Activated CD8-positive, alpha-beta memory T cell treated with anti-CD3 and anti-CD28 coated beads for 36 hours (primary cell): ENCODE measurements around the gene TUBA8. TPM values are rescaled to one million over a fixed set of nuclear protein-coding genes. Genes with fewer than 3 reads are reported as not detected.

Source experiments
- CTCF ChIA-PET: fragments of 350-600 bp; sonication (Branson Sonifier 250); formaldehyde crosslinking; loops from one replicate; lab custom pipeline; 2021; ENCODE audit warnings: antibody characterized with exemption; lab: Charles Lee
- POLR2A ChIA-PET: fragments of 350-600 bp; sonication (Branson Sonifier 250); formaldehyde crosslinking; loops from one replicate; lab custom pipeline; 2021; ENCODE audit warnings: antibody characterized with exemption; lab: Charles Lee
- total RNA-seq, 2 experiments: library from RNA; stranded (reverse); gene quantifications; one replicate each; pipeline ENCODE4 v1.2.3, GENCODE V29; 2021

TUBA8 gene
- total RNA-seq, 2 experiments from 2014 or later, result 0.44 to 1.2 TPM

- POLR2A ChIA-PET, result no interaction called here
- CTCF ChIA-PET, result interaction anchor here (1.5 to 1.8 kb wide), 2 partner anchors 12 to 18 kb away, joined by 3 to 4 read pairs; no protein-coding TSS in a partner anchor
Measured at GRCh38 chr22:18093661-18094060, 16.9 kb upstream of the TUBA8 start.

GRCh38 chr22:18095101-18095805, 15.4 kb upstream of the TUBA8 start:
- CTCF ChIA-PET, result interaction anchor here (1.5 kb wide), 1 partner anchor 11 kb away, joined by 3 read pairs; no protein-coding TSS in a partner anchor
- POLR2A ChIA-PET, result interaction anchor here (0.7 kb wide), 1 partner anchor 17 kb away, joined by 4 read pairs; the partner anchor contains the start of gene PEX26

GRCh38 chr22:18096823-18097222, 13.8 kb upstream of the TUBA8 start:
- ChIA-PET POLR2A (no interaction called here), CTCF (no interaction called here)

GRCh38 chr22:18100781-18101180, 9.8 kb upstream of the TUBA8 start:
- ChIA-PET CTCF (no interaction called here), POLR2A (no interaction called here)

GRCh38 chr22:18101536-18101935, 9.1 kb upstream of the TUBA8 start:
- POLR2A ChIA-PET, result no interaction called here
- CTCF ChIA-PET, result no interaction called here

- POLR2A ChIA-PET, result no interaction called here
- CTCF ChIA-PET, result no interaction called here
Measured at GRCh38 chr22:18103527-18104269, 6.9 kb upstream of the TUBA8 start.

- POLR2A ChIA-PET, result no interaction called here
Measured at GRCh38 chr22:18104566-18104965, 6.0 kb upstream of the TUBA8 start.

GRCh38 chr22:18105981-18106380, 4.6 kb upstream of the TUBA8 start:
- ChIA-PET CTCF (interaction anchor here (0.6 to 1.2 kb wide), 2 partner anchors 9 to 11 kb away, joined by 3 read pairs; no protein-coding TSS in a partner anchor), POLR2A (interaction anchor here (0.5 to 1.3 kb wide), 2 partner anchors 9 to 44 kb away, joined by 3 to 4 read pairs; partner anchors contain the start of gene USP18)

More at GRCh38 chr22:18104566-18104965, 6.0 kb upstream of the TUBA8 start:
- CTCF ChIA-PET, result no interaction called here

GRCh38 chr22:18106550-18107341, 3.9 kb upstream of the TUBA8 start:
- ChIA-PET POLR2A (interaction anchor here (0.5 to 1.3 kb wide), 2 partner anchors 9 to 43 kb away, joined by 3 to 4 read pairs; partner anchors contain the start of gene USP18), CTCF (interaction anchor here (0.6 to 1.2 kb wide), 2 partner anchors 9 to 12 kb away, joined by 3 read pairs; no protein-coding TSS in a partner anchor)

- POLR2A ChIA-PET, result no interaction called here
Measured at GRCh38 chr22:18108187-18108586, 2.4 kb upstream of the TUBA8 start.

GRCh38 chr22:18109410-18110193, 1.0 kb upstream of the TUBA8 start:
- POLR2A ChIA-PET, result no interaction called here
- CTCF ChIA-PET, result no interaction called here

More at GRCh38 chr22:18108187-18108586, 2.4 kb upstream of the TUBA8 start:
- CTCF ChIA-PET, result interaction anchor here (0.7 kb wide), 1 partner anchor 677 kb away, joined by 3 read pairs; no protein-coding TSS in a partner anchor

GRCh38 chr22:18110954-18111758, 547 bp downstream of the TUBA8 start:
- ChIA-PET POLR2A (no interaction called here), CTCF (no interaction called here)

GRCh38 chr22:18111759-18112330, 1.2 kb downstream of the TUBA8 start:
- ChIA-PET POLR2A (no interaction called here), CTCF (no interaction called here)

GRCh38 chr22:18112440-18112839, 1.8 kb downstream of the TUBA8 start:
- CTCF ChIA-PET, result no interaction called here
- POLR2A ChIA-PET, result no interaction called here

GRCh38 chr22:18113680-18114394, 3.2 kb downstream of the TUBA8 start:
- CTCF ChIA-PET, result no interaction called here
- POLR2A ChIA-PET, result no interaction called here

GRCh38 chr22:18114495-18114894, 3.9 kb downstream of the TUBA8 start:
- ChIA-PET POLR2A (no interaction called here), CTCF (no interaction called here)
